ENCODE results near the gene CENPV.

Gene CENPV

DNA sequence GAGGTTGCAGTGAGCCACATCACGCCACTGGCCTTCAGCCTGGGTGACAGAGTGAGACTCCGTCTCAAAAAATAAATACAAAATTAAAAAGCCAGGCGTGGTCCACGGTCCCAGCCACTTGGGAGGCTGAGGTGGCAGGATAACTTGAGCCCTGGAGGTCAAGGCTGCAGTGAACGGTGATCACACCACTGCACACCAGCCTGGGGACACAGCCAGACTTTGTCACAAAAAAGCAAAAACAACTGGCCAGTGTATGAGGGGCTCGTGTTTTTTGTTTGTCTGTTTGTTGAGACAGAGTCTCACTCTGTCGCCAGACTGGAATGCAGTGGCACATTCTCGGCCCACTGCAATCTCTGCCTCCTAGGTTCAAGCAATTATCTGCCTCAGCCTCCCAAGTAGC, 26.4 kb upstream of the CENPV start:
- Histone ChIP-seq H3K79me2 (ENCODE audit: insufficient read depth, low read length) (peaks cover 35% of the 10 kb centered on the region), H3K9ac (ENCODE audit: low read depth, low read length, poor library complexity, severe bottlenecking) (no peak overlapping the region), H3K27me3 (ENCODE audit: insufficient read depth, low read length, poor library complexity, severe bottlenecking) (no peaks in the 10 kb centered on the region), H3F3A (ENCODE audit: low read depth) (peaks cover 6% of the 10 kb centered on the region; the same call in 1 of the 2 replicates), H3K4me2 (ENCODE audit: low read depth, low read length, poor library complexity, severe bottlenecking) (no peak overlapping the region), H3K36me3 (ENCODE audit: insufficient read depth, low read length) (peaks cover 20% of the 10 kb centered on the region), H3K9me2 (replicated peaks; ENCODE audit: low read depth, low read length) (no peaks in the 10 kb centered on the region), H3K9me3 (ENCODE audit: insufficient read depth, low read depth, low read length) (no peaks in the 10 kb centered on the region), H2AFZ (ENCODE audit: low read length) (no peak overlapping the region), H4K20me1 (ENCODE audit: insufficient read depth, low read length, poor library complexity, severe bottlenecking) (peaks cover 29% of the 10 kb centered on the region), H3K4me1 (ENCODE audit: insufficient read depth, low read length, poor library complexity, severe bottlenecking) (peaks cover 22% of the 10 kb centered on the region), H3K4me3 (ENCODE audit: low read length, poor library complexity, severe bottlenecking) (no peak overlapping the region)
- no peak for TF ChIP-seq EZH2phosphoT487 (IDR thresholded peaks at IDR 0.05; ENCODE audit: borderline replicate concordance)
- TF ChIP-seq, protein P1, sequence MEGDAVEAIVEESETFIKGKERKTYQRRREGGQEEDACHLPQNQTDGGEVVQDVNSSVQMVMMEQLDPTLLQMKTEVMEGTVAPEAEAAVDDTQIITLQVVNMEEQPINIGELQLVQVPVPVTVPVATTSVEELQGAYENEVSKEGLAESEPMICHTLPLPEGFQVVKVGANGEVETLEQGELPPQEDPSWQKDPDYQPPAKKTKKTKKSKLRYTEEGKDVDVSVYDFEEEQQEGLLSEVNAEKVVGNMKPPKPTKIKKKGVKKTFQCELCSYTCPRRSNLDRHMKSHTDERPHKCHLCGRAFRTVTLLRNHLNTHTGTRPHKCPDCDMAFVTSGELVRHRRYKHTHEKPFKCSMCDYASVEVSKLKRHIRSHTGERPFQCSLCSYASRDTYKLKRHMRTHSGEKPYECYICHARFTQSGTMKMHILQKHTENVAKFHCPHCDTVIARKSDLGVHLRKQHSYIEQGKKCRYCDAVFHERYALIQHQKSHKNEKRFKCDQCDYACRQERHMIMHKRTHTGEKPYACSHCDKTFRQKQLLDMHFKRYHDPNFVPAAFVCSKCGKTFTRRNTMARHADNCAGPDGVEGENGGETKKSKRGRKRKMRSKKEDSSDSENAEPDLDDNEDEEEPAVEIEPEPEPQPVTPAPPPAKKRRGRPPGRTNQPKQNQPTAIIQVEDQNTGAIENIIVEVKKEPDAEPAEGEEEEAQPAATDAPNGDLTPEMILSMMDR (conservative IDR thresholded peaks at IDR 0.05; ENCODE audit: low read length) = no peak

DNA sequence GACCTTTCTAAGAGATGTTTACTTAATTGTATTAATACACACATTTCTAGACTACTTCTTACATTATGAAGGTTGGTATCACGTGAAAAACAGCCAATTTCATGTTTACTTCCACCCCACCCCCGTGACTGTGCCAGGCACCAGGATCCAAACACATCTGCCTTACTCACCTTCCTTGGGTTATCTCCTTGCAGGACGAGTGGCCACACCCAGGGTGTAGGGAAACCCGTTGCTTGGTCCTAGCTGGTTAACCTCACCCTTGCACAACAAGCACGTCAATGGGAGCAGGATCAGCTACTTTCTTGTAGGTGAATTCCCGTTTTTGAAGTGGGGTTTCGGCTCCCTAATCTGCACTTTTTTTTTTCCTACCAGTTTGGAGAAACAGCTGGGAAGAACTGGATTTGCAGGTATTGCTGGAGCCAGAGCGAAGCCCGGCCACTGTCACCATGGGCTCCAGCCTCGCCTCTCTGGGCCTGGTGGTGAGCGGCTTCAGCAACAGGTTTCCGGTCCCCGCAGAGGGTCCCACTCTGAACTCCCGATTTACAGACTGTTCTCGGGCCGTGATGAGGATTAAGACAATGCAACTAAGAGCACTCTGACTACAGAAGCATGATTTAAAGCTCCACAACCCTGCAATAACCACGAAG, 25.5 kb upstream of the CENPV start:
- Histone ChIP-seq H3K9me2 (replicated peaks; ENCODE audit: low read depth, low read length) (no peaks in the 10 kb centered on the region), H4K20me1 (ENCODE audit: insufficient read depth, low read length, poor library complexity, severe bottlenecking) (peaks cover 21% of the 10 kb centered on the region), H3F3A (ENCODE audit: low read depth) (0 out of 2 replicates have a peak, but pooled peaks cover under 1% of the 10 kb centered on the region), H3K9me3 (ENCODE audit: insufficient read depth, low read depth, low read length) (no peaks in the 10 kb centered on the region), H2AFZ (ENCODE audit: low read length) (no peak overlapping the region), H3K79me2 (ENCODE audit: insufficient read depth, low read length) (peaks cover 26% of the 10 kb centered on the region), H3K27me3 (ENCODE audit: insufficient read depth, low read length, poor library complexity, severe bottlenecking) (no peaks in the 10 kb centered on the region), H3K4me3 (ENCODE audit: low read length, poor library complexity, severe bottlenecking) (no peak overlapping the region), H3K4me1 (ENCODE audit: insufficient read depth, low read length, poor library complexity, severe bottlenecking) (peaks cover 14% of the 10 kb centered on the region), H3K36me3 (ENCODE audit: insufficient read depth, low read length) (peaks cover 20% of the 10 kb centered on the region), H3K4me2 (ENCODE audit: low read depth, low read length, poor library complexity, severe bottlenecking) (no peak overlapping the region), H3K9ac (ENCODE audit: low read depth, low read length, poor library complexity, severe bottlenecking) (no peak overlapping the region)
- TF ChIP-seq, protein P1 (conservative IDR thresholded peaks at IDR 0.05; ENCODE audit: low read length) = no peak
- no peak for TF ChIP-seq EZH2phosphoT487 (IDR thresholded peaks at IDR 0.05; ENCODE audit: borderline replicate concordance)

DNA sequence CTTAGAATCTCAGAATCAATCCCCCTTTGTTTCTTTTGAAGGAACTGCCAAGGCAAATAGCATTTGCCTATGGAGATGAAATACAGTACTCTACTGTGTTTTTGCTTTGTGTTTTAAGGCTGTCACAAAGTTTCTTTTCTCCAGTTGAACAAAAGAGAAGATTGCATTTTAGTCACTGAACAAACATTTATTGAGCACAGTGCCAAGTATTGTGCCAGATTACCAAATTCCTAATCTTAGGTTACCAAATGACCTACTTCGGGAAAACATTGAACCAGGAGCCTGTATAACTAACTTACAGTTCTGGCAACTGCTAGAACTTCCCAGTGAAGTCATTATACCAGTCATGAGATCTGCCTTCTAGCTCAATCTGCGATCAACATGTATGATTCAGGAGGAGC, 24.7 kb upstream of the CENPV start:
- H3F3A ChIP-seq (ENCODE audit: low read depth) = no peaks in the 10 kb centered on the region
- H3K9me3 ChIP-seq (ENCODE audit: insufficient read depth, low read depth, low read length) = no peaks in the 10 kb centered on the region
- no peak overlapping the region for H2AFZ ChIP-seq (ENCODE audit: low read length)
- H3K79me2 ChIP-seq (ENCODE audit: insufficient read depth, low read length) = peaks cover 18% of the 10 kb centered on the region
- TF ChIP-seq, protein P1 (conservative IDR thresholded peaks at IDR 0.05; ENCODE audit: low read length) = no peak
- no peak for TF ChIP-seq EZH2phosphoT487 (IDR thresholded peaks at IDR 0.05; ENCODE audit: borderline replicate concordance)
- peaks cover 13% of the 10 kb centered on the region for H4K20me1 ChIP-seq (ENCODE audit: insufficient read depth, low read length, poor library complexity, severe bottlenecking)
- H3K4me2 ChIP-seq (ENCODE audit: low read depth, low read length, poor library complexity, severe bottlenecking) = no peak overlapping the region
- peaks cover 12% of the 10 kb centered on the region for H3K36me3 ChIP-seq (ENCODE audit: insufficient read depth, low read length)
- no peaks in the 10 kb centered on the region for H3K27me3 ChIP-seq (ENCODE audit: insufficient read depth, low read length, poor library complexity, severe bottlenecking)
- no peaks in the 10 kb centered on the region for H3K9me2 ChIP-seq (replicated peaks; ENCODE audit: low read depth, low read length)
- H3K4me1 ChIP-seq (ENCODE audit: insufficient read depth, low read length, poor library complexity, severe bottlenecking) = peaks cover 5% of the 10 kb centered on the region
- H3K9ac ChIP-seq (ENCODE audit: low read depth, low read length, poor library complexity, severe bottlenecking) = no peak overlapping the region
- H3K4me3 ChIP-seq (ENCODE audit: low read length, poor library complexity, severe bottlenecking) = no peak overlapping the region
